ENCODE measurements around the gene CORT.
"Not testable (repeated sequence)": the region's sequence is repeated elsewhere in the genome, so short reads cannot be mapped to it uniquely, and the experiment has no call there.

CORT gene

GRCh38 chr1:10449751-10450150 lies at the start of gene CORT:
TSS of gene CORT (plus strand) at chr1:10450031. CDS start at chr1:10450224, 193 bp downstream.
- DNase-seq (ENCODE audit: low read depth, low spot score) = no peak

GRCh38 chr1:10401281-10401680 lies 48.5 kb upstream of the CORT start:
- peak; percentile 57 for DNase-seq (ENCODE audit: low read depth, low spot score)

- DNase-seq (ENCODE audit: low read depth, low spot score) = peak; percentile 45
These were observed 47.0 kb upstream of the CORT start for GRCh38 chr1:10402729-10403274.

- no peak for DNase-seq (ENCODE audit: low read depth, low spot score)
These were observed 42.6 kb upstream of the CORT start for GRCh38 chr1:10407201-10407600.

- peak; percentile 28 for DNase-seq (ENCODE audit: low read depth, low spot score)
These were observed 34.5 kb upstream of the CORT start for GRCh38 chr1:10415211-10415930.

- DNase-seq (ENCODE audit: low read depth, low spot score) = not testable (repeated sequence)
These were observed 33.9 kb upstream of the CORT start for GRCh38 chr1:10415967-10416366.

- not testable (repeated sequence) for DNase-seq (ENCODE audit: low read depth, low spot score)
These were observed 31.1 kb upstream of the CORT start for GRCh38 chr1:10418741-10419140.

- no peak for DNase-seq (ENCODE audit: low read depth, low spot score)
These were observed 30.5 kb upstream of the CORT start for GRCh38 chr1:10419351-10419750.

- no peak for DNase-seq (ENCODE audit: low read depth, low spot score)
These were observed 28.2 kb upstream of the CORT start for GRCh38 chr1:10421637-10422036.

GRCh38 chr1:10424034-10424433 lies 25.8 kb upstream of the CORT start:
- no peak for DNase-seq (ENCODE audit: low read depth, low spot score)

GRCh38 chr1:10424651-10425050 lies 25.2 kb upstream of the CORT start:
- DNase-seq (ENCODE audit: low read depth, low spot score) = no peak

GRCh38 chr1:10425826-10426534 lies 23.9 kb upstream of the CORT start:
- DNase-seq (ENCODE audit: low read depth, low spot score) = not testable (repeated sequence)

GRCh38 chr1:10426535-10426848 lies 23.3 kb upstream of the CORT start:
- not testable (repeated sequence) for DNase-seq (ENCODE audit: low read depth, low spot score)

- DNase-seq (ENCODE audit: low read depth, low spot score) = no peak
These were observed 20.8 kb upstream of the CORT start for GRCh38 chr1:10428984-10429383.

- DNase-seq (ENCODE audit: low read depth, low spot score) = no peak
These were observed 20.0 kb upstream of the CORT start for GRCh38 chr1:10429868-10430215.

- DNase-seq (ENCODE audit: low read depth, low spot score) = peak; percentile 97
These were observed 19.4 kb upstream of the CORT start, which contains the start of gene CENPS for GRCh38 chr1:10430216-10431069. TSS of gene CENPS (plus strand) at chr1:10430433. CDS start at chr1:10430518, 85 bp downstream.

- DNase-seq (ENCODE audit: low read depth, low spot score) = no peak
These were observed 18.6 kb upstream of the CORT start for GRCh38 chr1:10431070-10431730.

- DNase-seq (ENCODE audit: low read depth, low spot score) = no peak
These were observed 16.7 kb upstream of the CORT start for GRCh38 chr1:10432910-10433700.

- DNase-seq (ENCODE audit: low read depth, low spot score) = no peak
These were observed 16.0 kb upstream of the CORT start for GRCh38 chr1:10433790-10434189.

GRCh38 chr1:10434590-10434989 lies 15.2 kb upstream of the CORT start:
- no peak for DNase-seq (ENCODE audit: low read depth, low spot score)

GRCh38 chr1:10437052-10437451 lies 12.8 kb upstream of the CORT start:
- no peak for DNase-seq (ENCODE audit: low read depth, low spot score)

All from astrocyte of the hippocampus (primary cell).